ENCODE data around the gene ERN1. TPM values are rescaled to one million over a fixed set of nuclear protein-coding genes. Genes with fewer than 3 reads are reported as not detected.
"Not testable (repeated sequence)": the region's sequence is repeated elsewhere in the genome, so short reads cannot be mapped to it uniquely, and the experiment has no call there.

The ERN1 gene
- total RNA-seq, 1 donor from 2014 or later = 127 TPM

DNA sequence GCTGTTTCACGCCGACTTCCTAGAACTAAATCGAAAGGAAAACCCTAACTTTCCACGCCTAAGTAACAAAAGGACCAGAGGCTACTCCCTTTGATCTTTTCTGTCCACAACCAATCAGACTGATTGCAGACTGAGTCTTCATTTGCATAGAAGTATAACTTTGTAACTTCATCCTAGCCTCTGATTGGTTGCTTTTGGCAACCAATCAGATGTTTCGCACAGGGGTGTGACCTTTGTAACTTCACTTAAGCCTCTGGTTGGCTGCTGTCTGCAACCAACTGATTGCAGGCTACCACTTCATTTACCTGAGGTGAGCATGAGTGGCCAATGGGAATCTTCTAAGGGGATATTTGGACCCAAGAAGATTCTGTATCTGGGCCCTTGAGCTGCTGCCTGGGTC lies 92.1 kb downstream of the ERN1 start:
- intact Hi-C loops (cut with micrococcal nuclease) = no loop called here

GRCh38 chr17:64037180-64037579 lies 92.8 kb downstream of the ERN1 start:
- intact Hi-C loops (cut with micrococcal nuclease) = no loop called here

DNA sequence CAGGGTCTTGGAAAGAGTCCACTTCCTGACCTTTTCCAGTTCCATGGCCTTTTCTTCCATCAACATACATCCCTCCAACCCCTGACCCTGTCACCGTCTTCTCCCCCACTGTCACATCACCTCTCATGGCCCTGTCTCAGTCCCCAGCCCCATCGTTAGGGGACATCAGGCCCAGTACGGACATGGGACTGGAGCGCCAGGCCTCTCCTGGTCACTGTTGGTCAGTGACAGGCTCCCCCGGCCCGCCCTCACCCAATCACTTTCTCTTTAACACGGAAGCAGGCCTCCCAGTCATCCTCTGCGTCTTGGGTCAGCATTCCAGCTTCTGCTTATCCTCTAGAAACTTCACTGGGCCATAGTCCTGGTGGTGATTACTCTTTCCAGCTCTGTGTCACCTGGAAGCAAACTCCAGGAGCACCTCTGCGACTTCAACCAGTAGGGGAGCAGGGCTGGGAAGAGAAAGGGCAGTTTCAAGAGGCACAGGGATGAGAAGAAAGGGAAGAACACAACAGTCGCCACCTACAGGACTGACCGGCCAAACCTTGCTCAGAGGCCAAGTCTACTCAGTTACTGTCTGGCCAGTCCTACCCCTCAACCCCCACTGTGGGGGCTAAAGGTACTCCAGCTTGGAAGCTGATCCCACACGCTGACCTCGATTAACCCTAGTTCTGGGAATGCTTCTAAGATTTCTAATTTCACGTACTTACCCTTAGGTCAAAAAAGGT lies 93.6 kb downstream of the ERN1 start:
- intact Hi-C loops (cut with micrococcal nuclease) = no loop called here

GRCh38 chr17:64032081-64032480 lies 97.9 kb downstream of the ERN1 start:
- intact Hi-C loops (cut with micrococcal nuclease) = no loop called here

DNA sequence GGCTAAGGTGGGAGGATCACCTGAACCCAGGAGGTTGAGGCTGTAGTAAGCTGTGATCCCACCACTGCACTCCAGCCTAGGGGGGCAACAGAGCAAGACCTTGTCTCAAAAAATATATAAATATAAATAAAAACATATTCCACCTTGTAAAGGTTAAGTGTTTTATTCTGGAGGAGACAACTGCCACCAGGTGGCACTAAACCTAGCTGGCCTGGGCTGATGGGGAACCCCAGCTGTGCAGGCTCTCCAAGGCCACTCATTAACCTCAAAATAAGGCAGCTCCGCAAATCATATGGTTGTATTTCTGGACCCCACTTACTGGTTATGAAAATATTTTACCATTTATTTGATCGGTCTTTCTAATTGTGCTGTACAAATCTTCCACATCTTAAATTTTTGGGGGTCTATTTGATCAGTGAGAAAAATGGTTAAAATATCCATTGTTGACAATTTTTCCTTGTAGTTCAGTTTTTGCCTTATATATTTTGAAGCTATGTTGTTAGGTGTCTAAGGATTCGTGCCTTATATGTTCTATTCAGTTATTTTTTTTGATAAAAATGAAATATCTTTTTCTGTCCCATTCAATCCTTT lies 101.0 kb downstream of the ERN1 start:
- intact Hi-C loops (cut with micrococcal nuclease) = loop anchor here (1.0 to 10.0 kb wide), 5 partner anchors 22 to 254 kb away; partner anchors contain the start of genes CCDC47, CD79B, DDX42 and TEX2

- intact Hi-C loops (cut with micrococcal nuclease) = loop anchor here (1.0 to 10.0 kb wide), 7 partner anchors 9 to 251 kb away; partner anchors contain the start of genes CCDC47, CD79B, DDX42 and PRR29
These were observed 104.1 kb downstream of the ERN1 start for GRCh38 chr17:64025732-64026294.

- intact Hi-C loops (cut with micrococcal nuclease) = loop anchor here (1.0 to 10.0 kb wide), 7 partner anchors 8 to 250 kb away; partner anchors contain the start of genes CCDC47, CD79B, DDX42 and PRR29
These were observed 104.9 kb downstream of the ERN1 start for GRCh38 chr17:64024781-64025731.

DNA sequence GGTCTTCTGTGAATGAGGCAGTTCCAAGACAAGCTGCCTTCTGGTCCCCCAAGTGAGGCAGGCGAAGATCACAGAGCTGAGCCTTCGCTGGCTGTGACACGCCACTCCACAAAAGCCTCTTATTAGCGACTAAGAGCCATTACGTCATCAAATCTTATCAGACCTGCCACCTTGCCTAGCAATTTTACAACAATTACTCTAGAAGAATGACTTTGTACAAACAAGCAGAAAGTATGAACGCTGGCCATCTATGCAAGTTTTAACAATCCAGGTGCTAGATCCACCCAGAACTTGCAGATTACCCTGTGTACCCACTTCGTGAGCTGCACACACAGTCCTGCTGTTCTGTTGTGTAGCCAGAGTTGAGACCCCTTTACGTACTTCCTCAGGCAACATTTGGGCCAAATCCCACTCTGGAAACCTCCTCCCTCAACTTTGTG lies 105.7 kb downstream of the ERN1 start:
- intact Hi-C loops (cut with micrococcal nuclease) = loop anchor here (2.0 to 10.0 kb wide), 3 partner anchors 77 to 249 kb away; partner anchors contain the start of genes CCDC47, DDX42 and TEX2

DNA sequence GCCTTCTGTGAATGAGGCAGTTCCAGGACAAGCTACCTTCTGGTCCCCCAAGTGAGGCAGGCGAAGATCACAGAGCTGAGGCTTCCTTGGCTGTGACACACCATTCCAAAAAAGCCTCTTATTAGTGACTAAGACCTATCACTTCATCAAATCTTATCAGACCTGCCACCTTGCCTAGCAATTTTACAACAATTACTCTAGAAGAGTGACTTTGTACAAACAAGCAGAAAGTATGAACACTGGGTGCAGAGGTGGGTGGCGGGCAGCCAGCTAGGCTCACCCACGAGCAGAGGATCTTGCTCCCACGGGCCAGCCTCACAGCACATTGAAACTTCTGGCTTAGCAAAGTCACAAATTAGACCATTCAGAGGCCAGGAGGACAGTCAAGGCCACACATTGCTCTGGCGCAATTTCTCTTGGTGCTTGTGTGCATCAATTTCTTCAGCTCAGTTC lies 107.3 kb downstream of the ERN1 start:
- intact Hi-C loops (cut with micrococcal nuclease) = loop anchor here (10.0 kb wide), 2 partner anchors 242 to 248 kb away; partner anchors contain the start of genes CCDC47, DDX42 and TEX2

- intact Hi-C loops (cut with micrococcal nuclease) = loop anchor here (1.0 to 10.0 kb wide), 4 partner anchors 22 to 477 kb away; partner anchors contain the start of genes CCDC47, DDX42, POLG2 and PRR29
These were observed 109.7 kb downstream of the ERN1 start, which contains the start of gene ICAM2 for GRCh38 chr17:64020056-64020766. TSS of gene ICAM2 (minus strand) at chr17:64020633. CDS start at chr17:64006691, 13,942 bp downstream.

- intact Hi-C loops (cut with micrococcal nuclease) = not testable (repeated sequence)
These were observed 110.4 kb downstream of the ERN1 start for GRCh38 chr17:64019551-64019961.

DNA sequence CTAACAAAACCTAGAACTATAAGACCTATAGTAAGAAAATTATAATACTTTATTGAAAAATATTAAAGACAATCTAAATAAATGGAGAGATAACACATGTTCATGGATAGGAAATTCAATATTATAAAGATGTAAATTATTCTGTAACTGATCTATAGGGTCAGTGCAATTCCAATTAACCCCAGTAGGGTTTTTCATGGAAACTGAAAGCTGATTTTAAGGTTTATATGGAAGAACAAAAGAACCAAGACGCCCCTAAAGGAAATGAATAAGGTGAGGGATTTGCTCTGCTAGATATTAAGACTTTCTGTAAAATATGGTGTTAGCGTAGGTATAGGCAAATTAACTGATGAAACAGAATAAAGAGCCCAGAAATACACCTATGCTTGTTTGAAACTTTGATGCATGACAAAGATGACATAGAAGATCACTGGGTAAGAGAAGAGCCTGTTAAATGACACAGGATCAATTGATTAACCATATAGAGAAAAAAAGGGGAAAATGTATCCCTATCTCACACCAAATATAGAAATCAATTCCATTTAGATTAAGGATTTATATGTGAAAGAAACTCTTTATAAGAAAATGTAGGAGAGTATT lies 112.5 kb downstream of the ERN1 start:
- intact Hi-C loops (cut with micrococcal nuclease) = loop anchor here (1.0 to 2.0 kb wide), 2 partner anchors 8 to 175 kb away; partner anchors contain the start of gene SMARCD2

DNA sequence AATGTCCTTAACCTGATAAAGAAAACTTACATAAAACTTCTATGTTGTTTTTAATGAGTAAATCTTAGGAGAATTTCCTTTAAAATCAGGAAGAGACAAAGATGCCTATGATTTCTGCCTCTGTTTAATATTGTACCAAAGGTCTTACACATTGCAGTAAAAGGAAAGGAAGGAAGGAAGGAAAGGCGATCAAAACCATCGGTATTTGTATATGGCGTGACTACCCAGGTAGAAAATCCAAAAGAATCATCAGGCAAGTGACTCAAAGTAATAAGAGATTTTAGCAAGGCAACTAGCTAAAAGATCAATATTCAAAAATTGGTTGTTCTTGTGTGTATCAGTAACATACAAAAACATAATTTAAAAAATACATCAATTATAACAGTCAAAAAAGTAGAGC lies 113.0 kb downstream of the ERN1 start:
- intact Hi-C loops (cut with micrococcal nuclease) = loop anchor here (1.0 to 2.0 kb wide), 2 partner anchors 8 to 174 kb away; partner anchors contain the start of gene SMARCD2

GRCh38 chr17:64016231-64016784 lies 113.6 kb downstream of the ERN1 start:
- intact Hi-C loops (cut with micrococcal nuclease) = loop anchor here (2.0 kb wide), 1 partner anchor 174 kb away; the partner anchor contains the start of gene SMARCD2

DNA sequence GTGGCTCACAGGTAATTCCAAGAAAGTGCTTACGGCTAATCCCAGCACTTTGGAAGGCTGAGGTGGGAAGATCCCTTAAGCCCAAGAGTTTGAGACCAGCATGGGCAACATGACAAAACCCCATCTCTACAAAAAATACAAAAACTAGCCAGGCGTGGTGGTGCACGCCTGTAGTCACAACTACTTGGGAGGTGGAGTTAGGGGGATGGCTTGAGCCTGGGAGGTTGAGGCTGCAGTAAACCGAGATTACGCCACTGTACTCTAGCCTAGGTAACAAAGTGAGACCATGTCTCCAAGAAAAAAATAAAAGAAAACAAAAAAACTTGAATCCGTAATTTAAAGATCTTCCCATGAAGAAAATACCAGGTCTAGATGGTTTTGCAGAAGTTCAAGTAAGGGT lies 114.5 kb downstream of the ERN1 start:
- intact Hi-C loops (cut with micrococcal nuclease) = no loop called here

DNA sequence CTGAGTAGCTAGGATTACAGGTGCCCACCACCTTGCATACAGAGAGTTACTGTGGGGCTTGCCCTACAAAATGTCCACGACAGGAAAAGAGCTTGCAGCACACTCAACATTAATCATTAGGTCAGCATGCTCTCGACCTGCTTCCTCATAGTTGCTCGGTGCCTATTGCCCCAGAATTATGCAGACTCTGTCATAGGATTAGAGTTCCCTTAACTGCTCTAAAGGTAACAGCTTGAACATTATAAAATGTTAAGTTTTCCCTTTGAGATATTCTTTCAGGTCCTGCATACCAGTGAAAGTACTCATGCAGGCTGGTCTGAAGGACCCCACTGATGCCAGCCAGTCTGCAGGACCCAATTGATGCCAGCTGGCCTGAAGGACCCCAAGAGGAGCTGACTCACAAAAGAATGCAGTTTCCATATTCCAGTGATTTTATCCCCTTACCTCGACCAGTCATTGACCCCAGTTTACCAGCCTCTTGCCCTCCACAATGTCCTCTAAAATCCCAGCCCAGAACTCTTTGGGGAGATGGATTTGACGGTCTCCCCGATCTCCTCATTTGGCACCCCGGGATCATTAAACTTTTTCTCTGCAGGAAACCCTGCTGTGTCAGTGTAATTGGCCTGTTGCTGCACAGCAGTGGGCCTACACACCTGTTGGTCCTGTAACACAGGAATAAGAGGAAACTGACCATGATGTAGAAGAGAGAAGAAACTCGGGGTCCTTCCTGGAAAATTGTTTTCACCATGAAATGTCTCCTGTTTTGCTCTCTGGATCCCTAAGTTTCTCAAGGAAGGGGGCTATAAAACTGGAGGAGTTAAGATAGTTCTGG lies 120.2 kb downstream of the ERN1 start:
- intact Hi-C loops (cut with micrococcal nuclease) = no loop called here

DNA sequence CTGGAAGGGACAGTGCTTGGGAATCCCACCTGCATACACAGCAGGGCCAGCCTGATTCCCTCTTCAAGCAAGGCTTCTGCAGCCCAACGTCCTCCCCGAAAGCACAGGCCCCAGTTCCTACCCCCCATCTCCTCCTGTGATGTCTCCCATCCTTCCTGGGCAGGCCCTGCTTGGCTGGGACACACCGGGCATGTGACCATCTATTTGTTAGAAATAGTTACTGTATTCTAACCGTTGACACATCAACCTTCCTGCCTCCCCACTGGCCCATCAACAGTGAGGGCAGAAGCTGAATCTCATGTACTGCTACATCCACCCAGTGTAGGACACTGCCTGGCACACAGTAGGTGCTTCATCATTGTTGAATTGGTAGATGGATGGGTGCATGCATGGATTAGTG lies 121.1 kb downstream of the ERN1 start:
- intact Hi-C loops (cut with micrococcal nuclease) = no loop called here

GRCh38 chr17:64008346-64008745 lies 121.6 kb downstream of the ERN1 start:
- intact Hi-C loops (cut with micrococcal nuclease) = no loop called here
